GM13977 (cell line): ENCODE data around the gene BTN2A1.

ENCODE experiments used
- DNase-seq: peaks from one replicate; pipeline ENCODE4 v3.0.0; 2012; ENCODE audit warnings: low spot score
- in situ Hi-C: fragments of 300-500 bp; cut with MboI; formaldehyde crosslinking; loops from one replicate; pipeline ENCODE4 v1.12.0; 2022; ENCODE audit warnings: low sequenced_read_pairs, low pct_unique_long_range_greater_than_20kb, mixed read lengths, inconsistent platforms; ENCODE audit not compliant: unreplicated experiment
- TF ChIP-seq, protein P1 (sequence below): IDR thresholded peaks from 2 replicates; pipeline ENCODE4 v1.5.1; 2012; ENCODE audit warnings: mild to moderate bottlenecking, control low read depth; ENCODE audit not compliant: insufficient read depth; ENCODE audit errors: extremely low read depth, missing control alignments

The BTN2A1 gene

DNA sequence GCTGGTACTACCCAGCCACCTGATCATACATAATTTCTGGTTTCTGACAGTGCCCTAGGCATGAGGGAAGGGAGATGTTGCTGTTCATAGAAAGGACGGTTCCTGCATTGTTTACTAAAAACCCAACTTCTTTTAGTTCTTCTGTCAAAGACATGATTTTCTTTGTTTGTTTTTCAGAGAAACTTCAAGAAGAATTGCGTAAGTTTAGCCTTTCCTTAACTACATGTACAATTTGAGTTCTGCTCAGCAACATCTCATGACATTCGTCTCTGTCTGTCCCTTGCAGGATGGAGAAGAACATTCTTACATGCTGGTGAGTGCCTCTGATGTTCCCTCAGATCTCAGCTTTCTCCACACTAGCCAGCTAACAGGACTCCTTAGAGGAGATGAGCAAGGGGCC lies 8.0 kb downstream of the BTN2A1 start:
- TF ChIP-seq, protein P1, sequence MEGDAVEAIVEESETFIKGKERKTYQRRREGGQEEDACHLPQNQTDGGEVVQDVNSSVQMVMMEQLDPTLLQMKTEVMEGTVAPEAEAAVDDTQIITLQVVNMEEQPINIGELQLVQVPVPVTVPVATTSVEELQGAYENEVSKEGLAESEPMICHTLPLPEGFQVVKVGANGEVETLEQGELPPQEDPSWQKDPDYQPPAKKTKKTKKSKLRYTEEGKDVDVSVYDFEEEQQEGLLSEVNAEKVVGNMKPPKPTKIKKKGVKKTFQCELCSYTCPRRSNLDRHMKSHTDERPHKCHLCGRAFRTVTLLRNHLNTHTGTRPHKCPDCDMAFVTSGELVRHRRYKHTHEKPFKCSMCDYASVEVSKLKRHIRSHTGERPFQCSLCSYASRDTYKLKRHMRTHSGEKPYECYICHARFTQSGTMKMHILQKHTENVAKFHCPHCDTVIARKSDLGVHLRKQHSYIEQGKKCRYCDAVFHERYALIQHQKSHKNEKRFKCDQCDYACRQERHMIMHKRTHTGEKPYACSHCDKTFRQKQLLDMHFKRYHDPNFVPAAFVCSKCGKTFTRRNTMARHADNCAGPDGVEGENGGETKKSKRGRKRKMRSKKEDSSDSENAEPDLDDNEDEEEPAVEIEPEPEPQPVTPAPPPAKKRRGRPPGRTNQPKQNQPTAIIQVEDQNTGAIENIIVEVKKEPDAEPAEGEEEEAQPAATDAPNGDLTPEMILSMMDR, result no peak
- no peak for DNase-seq
- in situ Hi-C loops, result no loop called here

DNA sequence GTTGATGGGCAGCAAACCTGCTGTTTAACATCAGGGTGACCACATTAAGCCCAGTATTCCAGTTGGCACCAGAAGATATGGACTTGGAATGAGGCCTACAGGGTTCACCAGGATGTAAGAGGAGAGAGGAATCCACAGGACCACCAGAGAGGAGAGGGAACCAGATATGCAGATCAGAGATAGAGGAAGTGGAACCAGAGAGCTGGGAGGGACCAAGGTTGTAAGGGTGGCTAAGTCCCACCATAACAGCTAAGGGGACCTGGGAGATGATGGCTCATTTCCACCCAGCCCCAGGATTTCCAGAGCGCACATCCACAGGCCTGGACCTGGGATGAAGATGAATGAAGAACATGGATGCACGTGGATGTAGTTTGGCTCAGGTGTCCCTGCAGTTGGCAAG lies 11.1 kb downstream of the BTN2A1 start:
- DNase-seq, result no peak
- TF ChIP-seq, protein P1, result no peak
- in situ Hi-C loops, result no loop called here

DNA sequence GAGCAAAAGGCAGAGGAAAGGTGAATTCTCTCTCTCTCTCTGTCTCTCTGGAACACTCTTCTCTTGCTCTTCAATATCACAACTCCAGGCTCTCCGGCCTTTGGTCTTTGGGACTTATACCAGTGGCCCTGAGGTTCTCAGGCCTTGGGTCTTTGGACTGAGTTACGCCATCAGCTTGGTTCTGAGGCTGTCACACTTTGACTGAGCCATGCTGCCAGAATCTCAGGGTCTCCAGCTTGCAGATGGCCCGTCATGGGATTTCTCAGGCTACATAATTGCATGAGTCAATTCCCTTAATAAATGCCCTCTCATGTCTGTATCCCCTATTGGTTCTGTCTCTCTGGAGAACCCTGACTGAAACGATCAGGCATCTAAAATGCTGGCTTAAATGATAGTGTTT lies 12.9 kb downstream of the BTN2A1 start:
- TF ChIP-seq, protein P1, result no peak
- no peak for DNase-seq
- in situ Hi-C loops, result no loop called here

DNA sequence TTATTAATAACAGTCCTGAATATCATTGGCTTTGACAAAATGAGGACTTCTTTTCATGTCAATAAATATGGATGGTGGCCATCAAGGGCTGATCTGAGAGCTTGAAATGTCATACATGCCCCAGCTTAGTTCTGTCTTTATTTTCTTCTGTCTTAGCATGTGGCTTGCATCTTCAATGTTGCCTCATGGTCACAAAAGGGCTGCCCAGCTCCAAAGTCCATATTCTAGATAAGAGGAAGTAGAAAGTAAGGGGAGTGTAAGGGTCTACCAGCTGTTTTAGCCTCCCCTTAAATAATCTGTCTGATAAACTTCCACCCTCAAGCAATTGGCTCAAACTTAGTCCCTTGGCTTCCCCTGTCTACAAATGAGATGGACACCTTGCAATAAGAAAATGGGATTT lies 14.2 kb downstream of the BTN2A1 start:
- TF ChIP-seq, protein P1, result no peak
- in situ Hi-C loops, result no loop called here
- DNase-seq, result no peak

DNA sequence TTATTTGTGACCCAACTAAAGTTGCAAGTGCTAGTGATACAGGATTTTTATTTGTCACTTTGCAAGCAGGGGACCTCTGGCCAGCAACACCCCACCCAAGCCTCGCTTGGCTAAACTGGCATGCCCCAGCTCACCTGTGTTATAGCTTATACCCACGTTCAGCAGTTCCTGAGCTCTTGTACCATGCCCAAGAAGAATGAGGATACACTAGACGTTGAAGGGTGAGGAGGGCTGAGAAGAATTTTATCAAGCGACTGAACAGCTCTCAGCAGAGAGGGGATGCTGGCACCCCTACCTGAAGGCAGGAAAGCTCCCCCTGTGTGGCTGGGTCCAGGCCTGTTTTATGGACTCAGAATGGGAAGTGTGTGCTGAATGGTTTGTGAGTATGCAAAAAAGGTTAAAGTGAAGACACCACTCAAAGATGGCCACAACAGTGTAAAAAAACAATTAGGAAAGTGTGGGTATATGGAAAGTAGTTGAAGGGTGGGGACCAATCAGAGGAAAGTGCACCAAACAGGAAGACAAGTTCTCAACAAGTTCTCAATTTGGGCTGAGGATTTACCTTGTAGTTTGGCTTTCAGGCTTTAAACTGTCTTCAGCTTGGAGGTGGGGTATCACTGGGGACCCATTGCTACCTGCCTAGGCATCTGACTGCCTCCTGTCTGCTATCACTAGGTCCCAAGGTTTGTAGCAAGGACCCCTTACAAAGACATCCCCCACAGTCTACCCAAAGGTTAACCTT lies 15.0 kb downstream of the BTN2A1 start:
- TF ChIP-seq, protein P1, result no peak
- in situ Hi-C loops, result no loop called here
- no peak for DNase-seq

DNA sequence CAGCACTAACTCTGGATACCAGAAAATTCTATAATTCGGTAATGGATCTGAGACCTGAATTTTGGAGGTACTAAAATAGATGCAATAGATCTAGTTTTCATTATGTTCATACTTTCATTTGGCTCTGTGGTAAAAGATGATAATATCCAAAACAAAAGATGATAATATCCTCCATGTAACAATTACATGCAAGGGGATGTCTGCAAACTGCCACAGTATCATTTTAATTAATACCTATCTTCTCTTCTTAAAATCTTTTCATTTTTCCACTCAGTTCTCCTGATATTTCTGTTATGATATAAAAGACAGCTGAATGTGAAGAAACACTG lies 15.6 kb downstream of the BTN2A1 start:
- in situ Hi-C loops, result no loop called here
- no peak for DNase-seq
- TF ChIP-seq, protein P1, result no peak
